Measurements from ENCODE around the gene PCNX1. TPM values are rescaled to one million over a fixed set of nuclear protein-coding genes. Genes with fewer than 3 reads are reported as not detected.

PCNX1 gene
- total RNA-seq, 1 experiment from 2014 or later, result 23.3 TPM

DNA sequence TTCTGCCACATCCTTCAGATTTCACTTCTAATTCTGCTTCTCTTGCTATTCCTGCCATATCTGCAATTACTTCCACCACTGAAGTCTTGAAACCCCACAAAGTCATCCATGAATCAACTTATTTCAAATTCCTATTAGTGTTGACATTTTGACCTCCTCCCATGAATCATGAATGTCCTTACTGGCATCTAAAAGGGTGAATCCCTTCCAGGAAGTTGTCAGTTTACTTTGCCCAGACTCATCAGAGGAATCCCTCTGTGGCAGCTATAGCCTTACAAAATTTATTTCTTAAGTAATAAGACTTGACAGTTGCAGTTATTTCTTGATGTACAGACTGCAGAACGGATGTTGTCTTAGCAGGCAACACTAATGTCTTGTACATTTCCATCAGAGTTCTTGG is 162.9 kb downstream of the PCNX1 start:
- no peak overlapping the region for H2AFZ ChIP-seq (ENCODE audit: low read length)
- H3K79me2 ChIP-seq (ENCODE audit: low read length), result no peaks in the 10 kb centered on the region
- no peaks in the 10 kb centered on the region for H4K20me1 ChIP-seq (ENCODE audit: low read length)
- H3K27ac ChIP-seq (ENCODE audit: low read length), result no peak overlapping the region
- no TSS peak for BruUV-seq (replicated peaks)
- H3K4me3 ChIP-seq (ENCODE audit: low read length), result no peak overlapping the region
- no peak overlapping the region for H3K9ac ChIP-seq (ENCODE audit: low read length)
- peaks cover 10% of the 10 kb centered on the region for H3K4me1 ChIP-seq (ENCODE audit: insufficient read depth, low read length)
- peak; percentile 67 for DNase-seq
- intact Hi-C loops (cut with micrococcal nuclease), result no loop called here
- no peaks in the 10 kb centered on the region for H3K9me3 ChIP-seq (ENCODE audit: low read length)
- ChIA-PET CTCF (no interaction called here), POLR2A (ENCODE audit: unreplicated experiment) (no interaction called here)
- H3K9me2 ChIP-seq (replicated peaks; ENCODE audit: low read length), result no peaks in the 10 kb centered on the region
- H3K36me3 ChIP-seq (ENCODE audit: low read depth, low read length), result peaks cover 14% of the 10 kb centered on the region
- H3K27me3 ChIP-seq (ENCODE audit: low read length), result no peaks in the 10 kb centered on the region
- ATAC-seq, result peak; percentile 73
- H3K4me2 ChIP-seq (ENCODE audit: low read length), result no peak overlapping the region
- H3F3A ChIP-seq (ENCODE audit: low read length, unreplicated experiment), result no peaks in the 10 kb centered on the region
- TF ChIP-seq, protein P1, sequence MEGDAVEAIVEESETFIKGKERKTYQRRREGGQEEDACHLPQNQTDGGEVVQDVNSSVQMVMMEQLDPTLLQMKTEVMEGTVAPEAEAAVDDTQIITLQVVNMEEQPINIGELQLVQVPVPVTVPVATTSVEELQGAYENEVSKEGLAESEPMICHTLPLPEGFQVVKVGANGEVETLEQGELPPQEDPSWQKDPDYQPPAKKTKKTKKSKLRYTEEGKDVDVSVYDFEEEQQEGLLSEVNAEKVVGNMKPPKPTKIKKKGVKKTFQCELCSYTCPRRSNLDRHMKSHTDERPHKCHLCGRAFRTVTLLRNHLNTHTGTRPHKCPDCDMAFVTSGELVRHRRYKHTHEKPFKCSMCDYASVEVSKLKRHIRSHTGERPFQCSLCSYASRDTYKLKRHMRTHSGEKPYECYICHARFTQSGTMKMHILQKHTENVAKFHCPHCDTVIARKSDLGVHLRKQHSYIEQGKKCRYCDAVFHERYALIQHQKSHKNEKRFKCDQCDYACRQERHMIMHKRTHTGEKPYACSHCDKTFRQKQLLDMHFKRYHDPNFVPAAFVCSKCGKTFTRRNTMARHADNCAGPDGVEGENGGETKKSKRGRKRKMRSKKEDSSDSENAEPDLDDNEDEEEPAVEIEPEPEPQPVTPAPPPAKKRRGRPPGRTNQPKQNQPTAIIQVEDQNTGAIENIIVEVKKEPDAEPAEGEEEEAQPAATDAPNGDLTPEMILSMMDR (conservative IDR thresholded peaks at IDR 0.05; ENCODE audit: low read depth, low read length), result no peak
- no peak for TF ChIP-seq EZH2phosphoT487 (IDR thresholded peaks at IDR 0.05; ENCODE audit: borderline replicate concordance, low read length)
- TF ChIP-seq EZH2 (IDR thresholded peaks at IDR 0.05; ENCODE audit: low read length, unreplicated experiment), result no peak

GRCh38 chr14:71071042-71071441 is 163.8 kb downstream of the PCNX1 start:
- Histone ChIP-seq H3F3A (ENCODE audit: low read length, unreplicated experiment) (no peaks in the 10 kb centered on the region), H4K20me1 (ENCODE audit: low read length) (no peaks in the 10 kb centered on the region), H3K79me2 (ENCODE audit: low read length) (no peaks in the 10 kb centered on the region), H3K27me3 (ENCODE audit: low read length) (no peaks in the 10 kb centered on the region), H3K4me1 (ENCODE audit: insufficient read depth, low read length) (peaks cover 10% of the 10 kb centered on the region), H3K4me2 (ENCODE audit: low read length) (no peak overlapping the region), H3K9me3 (ENCODE audit: low read length) (no peaks in the 10 kb centered on the region), H3K27ac (ENCODE audit: low read length) (no peak overlapping the region), H3K36me3 (ENCODE audit: low read depth, low read length) (peaks cover 14% of the 10 kb centered on the region), H3K4me3 (ENCODE audit: low read length) (no peak overlapping the region), H3K9ac (ENCODE audit: low read length) (no peak overlapping the region), H3K9me2 (replicated peaks; ENCODE audit: low read length) (no peaks in the 10 kb centered on the region), H2AFZ (ENCODE audit: low read length) (no peak overlapping the region)
- TF ChIP-seq EZH2 (IDR thresholded peaks at IDR 0.05; ENCODE audit: low read length, unreplicated experiment), result no peak
- TF ChIP-seq, protein P1 (conservative IDR thresholded peaks at IDR 0.05; ENCODE audit: low read depth, low read length), result no peak
- TF ChIP-seq EZH2phosphoT487 (IDR thresholded peaks at IDR 0.05; ENCODE audit: borderline replicate concordance, low read length), result no peak
- ATAC-seq (no peak), DNase-seq (no peak)
- no TSS peak for BruUV-seq (replicated peaks)
- intact Hi-C loops (cut with micrococcal nuclease), result no loop called here
- POLR2A ChIA-PET (ENCODE audit: unreplicated experiment), result no interaction called here
- CTCF ChIA-PET, result no interaction called here

DNA sequence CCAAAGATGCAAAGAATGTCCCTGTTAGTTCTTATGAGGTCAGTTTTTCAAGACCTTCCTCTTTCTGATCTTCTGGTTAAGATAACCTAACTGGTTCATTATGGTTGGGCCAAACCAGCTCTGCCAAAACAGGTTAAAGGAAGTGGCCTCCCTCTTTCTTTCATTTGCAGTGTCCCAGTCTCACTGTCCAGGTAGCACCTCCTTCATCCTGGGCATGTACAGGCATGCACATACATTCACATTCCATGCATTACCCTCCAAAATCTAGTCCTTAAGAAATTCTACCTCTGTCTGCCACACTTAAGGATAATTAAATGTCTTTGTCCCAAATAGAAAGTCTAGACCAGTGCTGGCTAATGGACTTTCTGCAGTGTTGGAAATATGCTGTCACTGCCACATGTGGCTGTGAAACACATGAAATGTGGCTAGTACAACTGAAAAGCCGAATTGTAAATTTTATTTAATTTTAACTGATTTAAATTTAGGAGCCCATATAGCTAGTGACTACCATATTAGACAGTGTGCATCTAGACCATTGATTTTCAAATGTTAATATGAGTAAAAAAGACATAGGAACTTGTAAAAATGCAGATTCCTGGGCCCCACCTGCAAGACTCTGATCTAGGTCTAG is 169.3 kb downstream of the PCNX1 start:
- BruUV-seq (replicated peaks), result no TSS peak
- H3K4me3 ChIP-seq (ENCODE audit: low read length), result no peak overlapping the region
- H3F3A ChIP-seq (ENCODE audit: low read length, unreplicated experiment), result no peaks in the 10 kb centered on the region
- no peak overlapping the region for H3K27ac ChIP-seq (ENCODE audit: low read length)
- no peaks in the 10 kb centered on the region for H3K79me2 ChIP-seq (ENCODE audit: low read length)
- ChIA-PET POLR2A (ENCODE audit: unreplicated experiment) (no interaction called here), CTCF (no interaction called here)
- intact Hi-C loops (cut with micrococcal nuclease), result no loop called here
- peaks cover 5% of the 10 kb centered on the region; the same call in 1 of the 2 replicates for H3K9me3 ChIP-seq (ENCODE audit: low read length)
- H3K9me2 ChIP-seq (replicated peaks; ENCODE audit: low read length), result no peaks in the 10 kb centered on the region
- H2AFZ ChIP-seq (ENCODE audit: low read length), result no peak overlapping the region
- peaks cover 47% of the 10 kb centered on the region for H3K36me3 ChIP-seq (ENCODE audit: low read depth, low read length)
- H3K9ac ChIP-seq (ENCODE audit: low read length), result no peak overlapping the region
- H3K4me1 ChIP-seq (ENCODE audit: insufficient read depth, low read length), result no peaks in the 10 kb centered on the region
- no peaks in the 10 kb centered on the region for H3K27me3 ChIP-seq (ENCODE audit: low read length)
- DNase-seq (no peak), ATAC-seq (no peak)
- TF ChIP-seq EZH2phosphoT487 (IDR thresholded peaks at IDR 0.05; ENCODE audit: borderline replicate concordance, low read length) (no peak), EZH2 (IDR thresholded peaks at IDR 0.05; ENCODE audit: low read length, unreplicated experiment) (no peak)
- TF ChIP-seq, protein P1 (conservative IDR thresholded peaks at IDR 0.05; ENCODE audit: low read depth, low read length), result no peak
- H4K20me1 ChIP-seq (ENCODE audit: low read length), result no peaks in the 10 kb centered on the region
- H3K4me2 ChIP-seq (ENCODE audit: low read length), result no peak overlapping the region
